IPS DF 6.9 (cell line): ENCODE data around the gene NFATC3.

Source experiments
- DNase-seq: peaks from one replicate; pipeline ENCODE4 v3.0.0-alpha.2; 2013; ENCODE audit warnings: low read depth, low spot score
- H3K27ac ChIP-seq: one replicate; pipeline ENCODE4 v1.5.1; 2013; ENCODE audit warnings: low read length, control low read depth
- H3K27me3 ChIP-seq: 2 replicates; pipeline ENCODE4 v1.6.1; 2013; ENCODE audit warnings: mild to moderate bottlenecking, low read length; ENCODE audit not compliant: control insufficient read depth, insufficient read depth
- H3K36me3 ChIP-seq: 2 replicates; pipeline ENCODE4 v1.6.1; 2013; ENCODE audit warnings: low read length; ENCODE audit not compliant: control insufficient read depth, insufficient read depth
- H3K4me1 ChIP-seq: 2 replicates; pipeline ENCODE4 v1.6.1; 2013; ENCODE audit warnings: low read length; ENCODE audit not compliant: control insufficient read depth, insufficient read depth
- H3K4me3 ChIP-seq: 2 replicates; pipeline ENCODE4 v1.5.1; 2013; ENCODE audit warnings: mild to moderate bottlenecking, low read length
- H3K9me3 ChIP-seq: 2 replicates; pipeline ENCODE4 v1.6.1; 2013; ENCODE audit warnings: low read length, inconsistent platforms; ENCODE audit not compliant: control insufficient read depth, insufficient read depth
- WGBS: extraction: QIAGEN DNeasy Blood & Tissue Kit; methylation state at CpG from one replicate; pipeline ENCODE4 v1.1.7; 2013; ENCODE audit warnings: mixed read lengths, missing lambda C conversion rate; ENCODE audit not compliant: insufficient read length, insufficient coverage; 5-methylcytosine and 5-hydroxymethylcytosine counted together

Gene NFATC3

GRCh38 chr16:68228652-68229051 is 143.5 kb downstream of the NFATC3 start:
- Histone ChIP-seq H3K4me1 (0 out of 2 replicates have a peak, but pooled peaks cover 1% of the 10 kb centered on the region), H3K4me3 (no peak overlapping the region), H3K36me3 (peaks cover 26% of the 10 kb centered on the region), H3K9me3 (no peaks in the 10 kb centered on the region), H3K27ac (no peak overlapping the region), H3K27me3 (no peaks in the 10 kb centered on the region)
- WGBS, result no CpG with 5 or more reads among the region's 3 CpGs
- DNase-seq, result no peak

GRCh38 chr16:68229431-68230175 is 144.4 kb downstream of the NFATC3 start:
- H3K27ac ChIP-seq, result no peak overlapping the region
- peaks cover 28% of the 10 kb centered on the region for H3K36me3 ChIP-seq

GRCh38 chr16:68230176-68230571 is 145.0 kb downstream of the NFATC3 start:
- Histone ChIP-seq H3K36me3 (peaks cover 28% of the 10 kb centered on the region), H3K27me3 (no peaks in the 10 kb centered on the region), H3K9me3 (no peaks in the 10 kb centered on the region), H3K4me3 (no peak overlapping the region), H3K27ac (no peak overlapping the region), H3K4me1 (peaks cover 6% of the 10 kb centered on the region)
- no peak for DNase-seq
- no CpG with 5 or more reads among the region's 9 CpGs for WGBS

More at GRCh38 chr16:68229431-68230175, 144.4 kb downstream of the NFATC3 start:
- WGBS, result no CpG with 5 or more reads among the region's 4 CpGs
- no peaks in the 10 kb centered on the region for H3K9me3 ChIP-seq
- H3K27me3 ChIP-seq, result no peaks in the 10 kb centered on the region
- no peak for DNase-seq
- peaks cover 6% of the 10 kb centered on the region for H3K4me1 ChIP-seq
- no peak overlapping the region for H3K4me3 ChIP-seq

- no peak overlapping the region for H3K4me3 ChIP-seq
- peaks cover 28% of the 10 kb centered on the region for H3K36me3 ChIP-seq
- no peak for DNase-seq
- no peaks in the 10 kb centered on the region for H3K9me3 ChIP-seq
- no CpG with 5 or more reads among the region's 12 CpGs for WGBS
- peaks cover 6% of the 10 kb centered on the region for H3K4me1 ChIP-seq
- no peak overlapping the region for H3K27ac ChIP-seq
- H3K27me3 ChIP-seq, result no peaks in the 10 kb centered on the region
These were observed 145.8 kb downstream of the NFATC3 start for GRCh38 chr16:68230956-68231355.

- WGBS, result no CpG with 5 or more reads among the region's 26 CpGs
- H3K27ac ChIP-seq, result no peak overlapping the region
- H3K36me3 ChIP-seq, result peaks cover 28% of the 10 kb centered on the region
- no peak overlapping the region for H3K4me3 ChIP-seq
- no peaks in the 10 kb centered on the region for H3K27me3 ChIP-seq
- DNase-seq, result no peak
- H3K4me1 ChIP-seq, result peaks cover 6% of the 10 kb centered on the region
- no peaks in the 10 kb centered on the region for H3K9me3 ChIP-seq
These were observed 146.4 kb downstream of the NFATC3 start for GRCh38 chr16:68231384-68232136.

- no peak overlapping the region for H3K4me3 ChIP-seq
- peaks cover 28% of the 10 kb centered on the region for H3K36me3 ChIP-seq
- H3K9me3 ChIP-seq, result no peaks in the 10 kb centered on the region
- H3K27ac ChIP-seq, result no peak overlapping the region
- no peak for DNase-seq
- H3K27me3 ChIP-seq, result no peaks in the 10 kb centered on the region
- peaks cover 6% of the 10 kb centered on the region for H3K4me1 ChIP-seq
- WGBS, result no CpG with 5 or more reads among the region's 16 CpGs
These were observed 147.2 kb downstream of the NFATC3 start for GRCh38 chr16:68232335-68232734.

GRCh38 chr16:68233085-68233834 is 148.1 kb downstream of the NFATC3 start:
- H3K27ac ChIP-seq, result no peak overlapping the region
- H3K4me3 ChIP-seq, result no peak overlapping the region
- H3K9me3 ChIP-seq, result no peaks in the 10 kb centered on the region
- no peaks in the 10 kb centered on the region for H3K27me3 ChIP-seq
- no peak for DNase-seq
- no CpG with 5 or more reads among the region's 5 CpGs for WGBS
- H3K36me3 ChIP-seq, result peaks cover 28% of the 10 kb centered on the region
- H3K4me1 ChIP-seq, result peaks cover 6% of the 10 kb centered on the region

GRCh38 chr16:68233835-68234187 is 148.6 kb downstream of the NFATC3 start:
- H3K27ac ChIP-seq, result no peak overlapping the region
- WGBS, result no CpG with 5 or more reads among the region's 8 CpGs
- H3K27me3 ChIP-seq, result no peaks in the 10 kb centered on the region
- no peak for DNase-seq
- H3K36me3 ChIP-seq, result peaks cover 28% of the 10 kb centered on the region
- H3K9me3 ChIP-seq, result no peaks in the 10 kb centered on the region
- no peak overlapping the region for H3K4me3 ChIP-seq
- peaks cover 6% of the 10 kb centered on the region for H3K4me1 ChIP-seq

GRCh38 chr16:68234188-68235107 is 149.3 kb downstream of the NFATC3 start:
- no peaks in the 10 kb centered on the region for H3K9me3 ChIP-seq
- peak overlapping the region; percentile 77 for H3K4me3 ChIP-seq
- H3K36me3 ChIP-seq, result peaks cover 28% of the 10 kb centered on the region
- no peak overlapping the region for H3K27ac ChIP-seq
- peaks cover 6% of the 10 kb centered on the region for H3K4me1 ChIP-seq
- WGBS, result no CpG with 5 or more reads among the region's 13 CpGs
- H3K27me3 ChIP-seq, result no peaks in the 10 kb centered on the region
- DNase-seq, result no peak
